ENCODE measurements around the gene AIF1L.

AIF1L gene

GRCh38 chr9:131125288-131126058 lies 29.1 kb downstream of the AIF1L start, which contains the start of gene NUP214:
Gene NUP214, plus strand, starts transcription at chr9:131125586. Its CDS starts 119 bp downstream, at chr9:131125705.
- peak within 1 kb of the TSS; percentile 91 for H3K4me3 ChIP-seq (ENCODE audit: low read depth, low read length)

GRCh38 chr9:131126059-131126426 lies 29.7 kb downstream of the AIF1L start:
- no peak for TF ChIP-seq CTCF (IDR thresholded peaks at IDR 0.05; ENCODE audit: low read depth, low read length)

More at GRCh38 chr9:131125288-131126058, 29.1 kb downstream of the AIF1L start, which contains the start of gene NUP214:
- no peak for TF ChIP-seq CTCF (IDR thresholded peaks at IDR 0.05; ENCODE audit: low read depth, low read length)

GRCh38 chr9:131129183-131129582 lies 32.9 kb downstream of the AIF1L start:
- TF ChIP-seq CTCF (IDR thresholded peaks at IDR 0.05; ENCODE audit: low read depth, low read length), result no peak
- no peak overlapping the region for H3K4me3 ChIP-seq (ENCODE audit: low read depth, low read length)

More at GRCh38 chr9:131126059-131126426, 29.7 kb downstream of the AIF1L start:
- peak overlapping the region; percentile 91 for H3K4me3 ChIP-seq (ENCODE audit: low read depth, low read length)

- no peak for TF ChIP-seq CTCF (IDR thresholded peaks at IDR 0.05; ENCODE audit: low read depth, low read length)
- H3K4me3 ChIP-seq (ENCODE audit: low read depth, low read length), result no peak overlapping the region
These were observed 42.3 kb downstream of the AIF1L start for GRCh38 chr9:131138676-131139075.

GRCh38 chr9:131140112-131140511 lies 43.8 kb downstream of the AIF1L start:
- TF ChIP-seq CTCF (IDR thresholded peaks at IDR 0.05; ENCODE audit: low read depth, low read length), result no peak
- H3K4me3 ChIP-seq (ENCODE audit: low read depth, low read length), result no peak overlapping the region

GRCh38 chr9:131140550-131140949 lies 44.2 kb downstream of the AIF1L start:
- TF ChIP-seq CTCF (IDR thresholded peaks at IDR 0.05; ENCODE audit: low read depth, low read length), result no peak
- H3K4me3 ChIP-seq (ENCODE audit: low read depth, low read length), result no peak overlapping the region

GRCh38 chr9:131142160-131142559 lies 45.8 kb downstream of the AIF1L start:
- H3K4me3 ChIP-seq (ENCODE audit: low read depth, low read length), result no peak overlapping the region
- TF ChIP-seq CTCF (IDR thresholded peaks at IDR 0.05; ENCODE audit: low read depth, low read length), result no peak
